GM19452 (cell line): ENCODE data around the gene MSRB3.

ENCODE experiments used
- ATAC-seq: cut with Tn5 transposase; IDR thresholded peaks from one replicate; pipeline ENCODE4 v1.9.1; 2021; ENCODE audit not compliant: unreplicated experiment

Gene MSRB3

DNA sequence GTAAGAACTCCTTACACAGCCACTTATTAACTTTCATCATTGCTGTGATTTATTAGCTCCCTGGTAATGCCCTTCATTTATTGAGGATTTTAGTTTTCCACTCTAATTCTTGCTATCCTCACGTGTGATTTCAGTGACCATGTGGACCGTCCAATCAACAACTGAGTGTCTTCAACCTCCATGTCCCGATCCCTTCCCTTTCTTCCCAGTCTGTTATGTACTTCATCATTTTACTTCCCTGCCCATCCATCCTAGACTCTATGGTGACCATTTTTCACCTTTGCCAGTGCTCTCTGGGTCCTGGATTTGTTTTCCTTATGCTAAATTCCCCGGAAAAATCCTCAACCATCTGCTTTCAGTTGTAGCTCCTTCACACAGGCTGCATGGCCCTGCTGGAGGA, 111.0 kb downstream of the MSRB3 start:
- ATAC-seq = no peak

DNA sequence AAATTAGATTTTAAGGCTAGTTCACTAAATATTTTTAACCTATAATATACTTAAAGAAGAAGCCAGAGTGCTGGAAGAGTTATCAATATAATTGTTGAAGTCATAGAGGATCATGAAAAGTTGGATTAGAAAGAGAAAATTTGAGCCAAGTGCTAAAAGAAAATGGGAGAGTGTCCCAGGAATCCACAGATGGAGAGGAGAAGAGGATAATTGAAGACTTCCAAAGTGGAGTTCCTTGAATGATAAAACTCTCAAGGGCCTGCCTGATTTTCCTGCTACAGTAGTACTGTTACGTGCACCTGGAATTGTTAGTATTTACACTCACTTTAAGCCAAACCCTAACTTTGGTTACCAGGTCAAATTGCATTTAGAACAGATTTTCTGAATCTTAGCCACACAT, 113.2 kb downstream of the MSRB3 start:
- no peak for ATAC-seq

DNA sequence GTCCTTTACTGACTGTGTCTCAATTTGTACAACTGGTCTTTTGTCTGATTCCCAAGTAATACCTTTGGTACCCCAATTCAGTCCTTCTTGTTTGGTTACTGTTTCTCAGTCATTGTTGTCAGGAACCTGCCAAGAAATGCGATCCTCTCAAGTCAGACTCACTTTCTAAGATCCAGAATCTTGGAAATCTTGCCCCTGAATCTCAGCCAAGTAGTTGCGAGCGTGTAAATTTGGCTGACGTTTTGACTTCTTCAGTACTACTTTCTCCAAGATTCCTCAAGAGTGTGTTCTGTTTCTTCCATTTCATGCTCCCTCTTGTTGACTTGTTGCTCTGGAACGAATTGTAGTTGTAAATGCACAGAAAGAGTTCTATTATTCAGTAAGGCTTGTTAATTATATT, 114.0 kb downstream of the MSRB3 start:
- ATAC-seq = no peak

DNA sequence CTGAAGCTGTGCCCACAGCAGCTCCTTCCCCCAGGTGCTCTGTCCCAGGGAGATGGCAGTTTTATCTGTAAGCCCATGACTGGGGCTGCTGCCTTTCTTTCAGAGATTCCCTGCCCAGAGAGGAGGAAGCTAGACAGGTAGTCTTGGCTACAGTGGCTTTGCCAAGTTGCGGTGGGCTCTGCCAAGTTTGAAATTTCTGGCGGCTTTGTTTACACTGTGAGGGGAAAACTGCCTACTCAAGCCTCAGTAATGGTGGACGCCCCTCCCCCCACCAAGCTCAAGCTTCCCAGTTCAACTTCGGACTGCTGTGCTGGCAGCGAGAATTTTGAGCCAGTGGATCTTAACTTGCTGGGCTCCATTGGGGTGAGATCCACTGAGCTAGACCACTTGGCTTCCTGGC, 124.7 kb downstream of the MSRB3 start:
- ATAC-seq = no peak

DNA sequence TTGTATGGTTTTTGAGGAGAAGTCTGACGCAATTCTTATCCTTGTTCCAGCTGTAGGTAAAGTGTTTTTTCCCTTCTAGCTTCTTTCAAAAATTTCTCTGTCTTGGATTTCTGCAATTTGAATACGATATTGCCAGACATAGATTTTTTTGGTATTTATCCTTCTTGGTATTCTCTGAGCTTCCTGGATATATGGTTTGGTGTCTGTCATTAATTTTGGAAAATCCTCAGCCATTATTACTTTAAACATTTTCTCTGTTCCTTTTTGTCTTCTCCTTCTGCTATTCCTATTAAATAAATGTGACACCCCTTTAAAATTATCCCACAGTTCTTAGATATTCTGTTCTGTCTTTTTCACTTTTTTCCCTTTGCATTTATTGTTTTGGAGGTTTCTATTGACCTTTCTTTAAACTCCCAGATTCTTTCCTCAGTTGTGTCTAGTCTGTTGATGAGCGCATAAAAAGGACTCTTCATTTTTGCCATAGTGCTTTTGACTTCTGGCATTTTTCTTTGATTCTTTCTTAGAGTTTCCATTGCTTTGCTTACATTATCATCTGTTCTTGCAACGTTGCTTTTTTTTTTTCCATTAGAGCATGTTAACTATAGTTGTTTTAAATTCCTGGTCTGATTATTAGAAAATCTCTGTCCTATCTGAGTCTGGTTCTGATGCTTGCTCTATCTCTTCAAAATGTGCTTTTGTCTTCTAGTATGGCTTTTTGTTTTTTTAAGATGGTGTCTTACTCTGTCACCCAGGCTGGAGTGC, 129.1 kb downstream of the MSRB3 start:
- no peak for ATAC-seq

DNA sequence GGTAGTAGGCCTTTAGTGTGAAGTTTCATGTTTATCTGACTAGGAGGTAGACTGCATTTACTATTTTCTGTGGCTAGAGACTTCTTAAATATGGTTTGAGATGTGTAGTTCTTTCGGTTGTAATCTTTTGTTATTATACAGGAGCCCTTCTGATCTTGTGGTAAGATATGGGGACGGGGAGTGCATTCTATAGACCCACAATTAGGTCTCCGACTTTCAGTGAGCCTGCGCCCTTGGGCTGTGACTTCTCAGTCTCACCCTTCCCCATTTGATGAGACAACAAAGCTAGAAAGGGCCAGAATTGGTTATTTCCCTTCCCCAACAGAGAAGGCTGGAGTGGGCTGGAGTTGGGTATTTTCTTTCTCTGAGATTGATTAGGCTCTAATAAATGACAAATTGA, 130.0 kb downstream of the MSRB3 start:
- ATAC-seq = no peak

DNA sequence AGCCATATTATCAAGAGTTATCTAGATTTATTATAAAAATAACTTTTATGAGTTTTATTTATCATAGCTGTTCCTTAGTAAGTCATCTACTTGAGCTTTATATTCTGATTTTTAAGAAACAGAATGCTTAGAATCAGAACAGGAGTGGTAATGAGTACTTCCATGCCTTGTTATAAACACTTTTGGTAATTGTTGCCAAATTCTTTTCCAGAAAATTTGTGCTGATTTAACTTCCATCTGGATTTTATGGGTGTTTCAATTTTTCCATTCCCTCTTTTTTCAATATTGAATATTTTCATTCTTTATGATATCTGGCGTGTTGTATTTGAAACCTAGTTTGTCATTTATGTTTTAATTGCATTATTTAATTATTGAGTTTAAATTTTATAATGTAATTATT, 131.2 kb downstream of the MSRB3 start:
- ATAC-seq = no peak

DNA sequence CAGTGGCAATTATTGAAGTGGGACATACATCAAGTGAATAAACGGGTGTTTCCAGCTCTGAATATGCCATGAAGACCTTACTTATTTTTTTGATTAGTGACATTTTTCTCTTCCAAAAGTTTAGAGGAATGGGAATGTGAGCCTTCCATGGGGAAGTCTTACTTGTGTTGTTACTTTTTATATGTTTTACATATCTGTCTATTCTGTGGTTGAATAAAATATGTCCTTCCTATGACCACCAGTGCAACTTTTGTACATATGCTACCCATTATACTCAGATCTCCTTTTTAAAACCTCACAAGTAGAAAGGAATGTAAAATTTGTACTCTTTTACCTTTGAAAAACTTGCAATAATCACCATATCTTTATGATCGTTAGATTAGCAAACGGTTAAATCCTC, 132.7 kb downstream of the MSRB3 start:
- no peak for ATAC-seq

DNA sequence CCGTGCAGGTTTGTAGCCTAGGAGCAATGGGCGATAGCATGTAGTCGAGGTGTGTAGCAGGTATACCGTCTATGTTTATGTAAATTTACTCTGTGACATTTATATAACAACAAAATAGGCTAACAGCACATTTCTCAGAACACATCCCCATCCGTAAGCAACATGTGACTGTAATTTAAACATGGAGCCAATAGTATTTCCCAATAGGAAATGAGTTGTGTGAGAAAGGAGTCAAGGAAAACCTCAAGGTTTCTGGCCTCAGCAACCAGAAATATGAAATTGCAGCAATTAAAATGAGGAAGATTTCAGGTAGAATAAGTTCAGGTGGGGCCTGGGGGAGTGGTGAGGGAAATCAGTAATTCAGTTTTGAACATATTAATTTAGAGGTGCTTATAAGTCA, 136.0 kb downstream of the MSRB3 start:
- no peak for ATAC-seq

DNA sequence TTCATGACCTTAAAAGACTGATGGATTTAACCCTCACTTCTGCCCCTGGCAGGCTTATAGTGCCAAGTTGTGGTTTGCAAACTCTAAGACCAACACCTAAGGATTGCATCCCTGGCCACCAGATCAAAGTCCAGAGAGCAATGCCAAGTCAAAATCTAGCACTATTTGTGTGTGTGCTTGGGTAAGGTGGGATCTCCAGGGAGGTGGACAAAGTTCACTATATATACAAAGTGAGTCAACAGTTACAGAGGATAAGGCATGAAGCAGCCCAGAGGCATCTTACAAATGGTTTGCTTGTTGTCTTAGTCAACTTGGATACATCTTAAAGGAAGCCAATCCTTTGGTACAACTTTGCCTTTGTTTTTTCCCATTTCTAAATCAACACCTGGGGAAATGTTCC, 137.3 kb downstream of the MSRB3 start:
- ATAC-seq = no peak

DNA sequence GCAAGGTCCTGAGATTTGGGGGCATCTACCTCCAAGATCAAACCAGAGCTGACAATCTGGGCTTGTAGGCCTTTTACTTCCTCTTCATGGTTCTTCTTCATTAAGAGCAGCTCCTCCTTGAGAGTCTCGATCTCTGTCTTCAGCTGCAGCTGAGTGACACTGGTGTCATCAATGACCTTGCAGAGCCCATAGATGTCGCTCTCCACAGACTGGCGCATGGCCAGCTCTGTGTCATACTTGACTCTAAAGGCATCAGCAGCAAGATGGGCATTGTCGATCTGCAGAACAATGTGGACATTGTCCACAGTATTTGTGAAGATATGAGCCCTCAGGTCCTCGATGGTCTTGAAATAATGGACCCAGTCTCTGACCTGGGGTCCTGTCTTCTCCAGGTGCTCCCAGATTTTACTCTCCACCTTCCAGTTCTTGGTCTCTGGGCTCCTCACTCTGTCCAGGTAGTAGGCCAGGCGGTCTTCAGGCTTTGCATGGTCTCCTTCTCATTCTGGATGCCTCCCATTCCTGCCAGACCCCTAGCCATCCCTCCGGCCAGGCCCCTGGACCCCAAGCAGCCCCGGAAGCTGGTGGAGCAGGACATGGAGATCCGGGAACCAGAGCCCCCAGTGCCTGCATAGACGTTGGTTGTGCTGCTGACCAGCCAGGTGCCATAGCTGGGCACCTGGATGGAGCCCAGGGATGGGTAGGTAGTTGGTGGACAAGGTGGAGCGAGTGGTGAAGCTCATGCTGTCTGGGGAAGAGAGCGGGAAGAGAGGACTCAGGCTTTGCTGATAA, 141.0 kb downstream of the MSRB3 start:
- no peak for ATAC-seq

DNA sequence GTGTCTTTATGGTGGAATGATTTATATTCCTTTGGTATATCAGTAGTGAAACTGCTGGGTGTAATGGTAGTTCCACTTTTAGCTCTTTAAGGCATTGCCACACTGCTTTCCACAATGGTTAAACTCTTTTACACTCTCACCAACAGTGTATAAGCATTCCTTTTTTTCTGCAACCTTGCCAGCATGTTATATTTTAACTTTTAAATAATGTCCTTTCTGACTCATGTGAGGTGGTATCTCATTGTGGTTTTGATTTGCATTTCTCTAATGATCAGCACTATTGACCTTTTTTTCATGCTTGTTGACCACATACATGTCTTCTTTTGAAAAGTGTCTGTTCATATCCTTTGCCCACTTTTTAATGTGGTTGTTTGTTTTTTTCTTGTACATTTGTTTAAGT, 142.5 kb downstream of the MSRB3 start:
- no peak for ATAC-seq

DNA sequence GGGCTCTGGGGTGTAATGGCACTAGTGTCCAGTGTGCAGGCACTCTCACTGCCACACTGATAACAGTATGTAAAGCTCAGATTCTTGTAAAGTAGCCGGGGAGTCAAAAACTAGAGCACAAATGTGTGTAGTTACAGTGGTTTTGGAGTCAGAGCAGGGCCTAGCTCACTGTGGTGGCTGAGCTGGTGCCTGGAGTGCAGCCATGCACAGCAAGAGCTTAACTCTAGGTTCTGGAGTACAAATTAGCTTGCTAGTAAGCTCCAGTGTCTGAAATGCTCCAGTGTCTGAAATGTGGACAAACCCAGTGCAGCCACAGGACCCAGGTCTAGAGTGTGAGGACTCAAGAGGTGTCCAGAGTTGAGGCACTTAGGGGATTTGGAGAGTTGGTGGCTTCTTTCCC, 149.2 kb downstream of the MSRB3 start:
- ATAC-seq = no peak

DNA sequence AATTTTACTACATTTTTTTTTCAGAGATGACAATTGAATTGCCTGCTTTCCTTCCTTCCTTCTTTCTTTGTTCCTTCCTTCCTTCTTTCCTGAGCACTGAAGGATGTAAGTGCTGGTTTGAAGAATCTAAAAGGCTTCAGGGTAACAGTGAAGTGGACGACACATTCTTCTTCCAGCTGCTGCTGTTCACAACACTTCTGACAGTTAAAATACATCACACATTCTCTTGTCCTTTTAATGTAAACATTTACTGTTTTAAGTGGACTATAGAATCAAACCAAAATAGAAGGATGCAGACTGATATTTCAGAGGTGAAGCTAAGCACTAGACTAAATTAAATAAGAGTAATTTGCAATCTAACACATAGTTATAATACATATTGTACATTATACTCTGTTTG, 151.5 kb downstream of the MSRB3 start:
- no peak for ATAC-seq

DNA sequence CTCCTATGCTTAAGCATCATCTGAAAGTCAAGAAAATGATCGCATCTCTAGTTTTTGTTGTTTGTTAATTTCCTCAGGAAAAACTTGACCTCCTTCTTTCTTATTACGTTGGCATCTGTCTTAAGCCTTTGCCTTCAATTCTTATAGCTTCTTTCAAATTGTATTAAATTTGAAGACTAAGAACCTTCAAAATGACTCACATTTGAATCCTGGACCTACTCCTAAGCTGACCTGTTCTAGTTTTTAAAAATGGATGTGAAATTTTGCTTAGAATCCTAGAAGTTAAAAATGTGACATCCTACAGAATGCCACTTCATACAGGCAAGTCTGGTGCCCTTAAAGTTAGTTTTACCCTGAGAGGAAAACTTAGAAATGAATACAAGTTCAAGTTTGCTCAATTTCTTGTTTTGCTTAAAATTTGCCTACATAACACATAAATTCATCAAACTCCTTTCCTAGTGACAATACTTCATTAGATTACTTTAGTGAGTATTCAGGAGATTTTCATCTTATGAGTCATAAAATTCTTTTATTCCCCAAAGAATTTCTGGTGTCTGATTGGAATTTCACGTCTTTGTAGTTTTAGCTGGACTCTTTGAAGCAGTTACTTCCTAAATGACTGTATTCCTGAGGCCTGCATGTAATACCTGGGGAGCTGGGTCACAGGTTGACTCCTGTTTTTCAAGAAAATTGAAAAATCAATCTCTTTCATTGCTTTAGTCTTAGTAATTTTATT, 152.3 kb downstream of the MSRB3 start:
- ATAC-seq = no peak

DNA sequence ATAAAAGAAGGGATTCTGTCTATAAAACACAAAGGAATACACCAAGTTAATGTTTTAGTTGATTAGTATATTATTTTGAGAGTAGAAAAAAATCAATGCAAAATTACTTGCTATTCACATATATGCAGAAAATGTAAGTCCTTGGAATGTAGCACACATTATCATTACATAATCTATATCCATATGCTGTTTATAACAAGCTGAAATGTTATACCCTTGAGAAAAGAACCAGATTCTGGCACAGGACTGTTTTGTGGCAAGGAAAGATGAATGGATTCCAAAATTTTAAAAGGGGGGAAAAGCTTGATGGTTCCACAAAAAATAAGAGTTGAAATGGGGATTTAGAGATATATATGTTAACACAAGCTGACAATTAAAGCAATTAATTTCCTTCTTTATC, 153.6 kb downstream of the MSRB3 start:
- no peak for ATAC-seq

DNA sequence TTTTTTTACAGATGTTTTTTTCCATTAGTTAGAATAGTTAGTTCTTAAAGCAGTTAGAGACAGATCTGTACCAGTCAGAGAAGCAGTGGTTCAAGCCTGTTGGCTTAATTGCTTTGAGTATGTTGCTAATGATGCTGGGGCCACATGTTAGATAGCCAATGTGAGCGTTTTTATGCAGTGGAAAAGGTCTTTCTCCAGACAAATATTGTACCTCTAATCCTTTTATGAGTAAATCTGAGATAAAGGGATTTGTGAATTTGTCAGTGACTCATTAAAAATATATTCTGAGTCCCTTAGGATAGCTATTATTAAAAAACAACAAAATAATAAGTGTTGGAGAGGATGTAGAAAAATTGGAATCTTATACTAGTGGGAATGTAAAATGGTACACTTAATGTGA, 154.2 kb downstream of the MSRB3 start:
- no peak for ATAC-seq

DNA sequence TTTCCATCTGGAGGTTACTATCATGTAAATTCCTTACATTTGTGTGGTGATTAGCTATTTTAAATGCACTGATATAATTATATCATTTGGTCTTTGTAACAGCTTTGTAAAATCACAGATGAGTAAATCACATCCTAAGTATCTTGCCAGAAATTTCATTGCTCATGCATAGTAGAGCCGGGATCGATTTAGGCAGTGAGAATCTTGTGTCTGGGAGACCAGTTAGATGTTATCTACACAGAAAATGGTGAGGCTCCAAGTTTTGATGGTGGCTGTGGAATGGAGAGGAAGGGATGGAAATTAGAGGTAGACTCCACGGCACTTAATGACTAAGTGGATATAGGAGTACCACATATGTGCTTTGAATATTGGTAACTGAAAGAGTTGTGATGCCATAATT, 156.3 kb downstream of the MSRB3 start:
- no peak for ATAC-seq

DNA sequence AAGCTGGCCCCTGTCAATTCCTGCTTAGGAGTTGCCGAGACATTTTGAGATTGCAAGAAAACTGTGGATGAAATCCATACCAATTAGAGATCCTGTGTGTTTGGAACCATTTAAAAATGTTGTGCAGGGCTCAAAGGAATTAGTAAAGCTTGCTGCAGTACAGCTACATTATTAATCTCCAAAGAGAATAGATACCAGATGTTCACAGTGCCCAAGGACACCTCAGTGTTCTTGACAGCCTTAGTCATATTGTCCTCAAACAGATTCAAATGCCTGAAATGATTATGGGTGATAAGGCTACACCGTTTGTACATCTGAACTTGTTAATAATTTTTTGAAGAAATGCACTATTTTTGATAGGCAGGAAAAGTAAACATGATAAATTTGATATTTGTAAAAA, 164.6 kb downstream of the MSRB3 start:
- no peak for ATAC-seq

DNA sequence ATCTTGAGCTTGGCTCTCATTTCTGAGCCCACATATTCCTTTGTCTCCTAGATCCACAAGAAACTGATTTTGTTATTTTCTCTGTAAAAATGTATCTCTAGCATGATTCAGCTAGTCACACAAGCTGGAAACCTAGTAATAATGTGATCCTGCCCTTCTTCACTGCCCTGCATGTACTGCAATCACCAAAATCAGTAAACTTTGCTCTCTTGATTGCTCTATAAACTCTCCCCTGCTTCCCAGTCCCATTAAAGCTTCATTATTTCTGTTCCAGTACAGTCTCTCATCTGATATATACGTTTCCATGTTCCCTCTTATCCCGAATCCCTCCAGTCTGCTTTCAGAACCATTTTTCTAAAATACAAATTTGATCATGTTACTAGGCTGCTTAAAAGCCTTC, 166.5 kb downstream of the MSRB3 start:
- ATAC-seq = no peak

DNA sequence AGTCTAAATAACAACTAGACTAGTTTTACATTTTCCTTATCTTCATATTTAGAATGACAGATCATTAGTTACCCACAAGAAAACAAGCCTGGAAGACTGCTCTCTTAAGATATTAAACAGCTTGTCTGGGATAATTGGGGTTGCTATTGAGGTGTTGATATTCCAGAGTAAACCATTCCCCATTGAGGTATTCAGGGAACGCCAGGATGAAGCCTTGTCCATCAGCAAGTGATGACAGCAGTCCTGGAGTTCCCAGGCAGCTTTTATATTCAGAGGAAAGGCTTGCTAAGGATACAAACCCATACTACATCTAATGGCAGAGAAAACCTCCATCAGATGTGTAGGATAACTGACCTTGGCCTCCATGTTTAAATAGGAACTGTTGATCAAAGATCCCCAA, 168.4 kb downstream of the MSRB3 start:
- ATAC-seq = no peak

DNA sequence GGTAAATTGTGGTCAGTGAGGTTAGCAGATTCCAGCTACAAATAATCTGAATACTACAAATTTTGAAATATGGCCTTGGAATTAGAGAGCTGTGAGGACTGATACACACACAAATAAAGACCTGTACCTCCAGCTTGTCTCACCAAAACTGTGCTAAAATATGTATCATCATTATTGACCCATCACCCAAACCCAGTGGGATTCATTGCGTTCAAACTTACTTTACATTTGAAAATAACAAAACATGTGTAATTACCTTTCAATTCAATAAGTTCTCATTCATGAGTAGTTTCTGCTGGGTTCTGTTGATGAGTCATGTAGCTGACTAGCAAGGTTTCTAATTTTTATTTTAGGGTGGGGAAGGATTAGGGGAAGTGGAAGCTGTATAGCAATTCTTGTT, 170.9 kb downstream of the MSRB3 start:
- no peak for ATAC-seq
